GM18868 (cell line): ENCODE measurements around the gene PEX12.
"Not testable (repeated sequence)": the region's sequence is repeated elsewhere in the genome, so short reads cannot be mapped to it uniquely, and the experiment has no call there.

Experiments used
- ATAC-seq: cut with Tn5 transposase; IDR thresholded peaks from one replicate; pipeline ENCODE4 v1.9.1; 2021; ENCODE audit warnings: mild to moderate bottlenecking, moderate library complexity; ENCODE audit not compliant: unreplicated experiment

PEX12 gene

GRCh38 chr17:35578197-35578928 lies at the start of gene PEX12:
Gene PEX12, minus strand, starts transcription at chr17:35578571. Its CDS starts 550 bp downstream, at chr17:35578021.
- peak; percentile 92 for ATAC-seq

GRCh38 chr17:35627417-35627816 lies 49.0 kb upstream of the PEX12 start:
- ATAC-seq, result no peak

DNA sequence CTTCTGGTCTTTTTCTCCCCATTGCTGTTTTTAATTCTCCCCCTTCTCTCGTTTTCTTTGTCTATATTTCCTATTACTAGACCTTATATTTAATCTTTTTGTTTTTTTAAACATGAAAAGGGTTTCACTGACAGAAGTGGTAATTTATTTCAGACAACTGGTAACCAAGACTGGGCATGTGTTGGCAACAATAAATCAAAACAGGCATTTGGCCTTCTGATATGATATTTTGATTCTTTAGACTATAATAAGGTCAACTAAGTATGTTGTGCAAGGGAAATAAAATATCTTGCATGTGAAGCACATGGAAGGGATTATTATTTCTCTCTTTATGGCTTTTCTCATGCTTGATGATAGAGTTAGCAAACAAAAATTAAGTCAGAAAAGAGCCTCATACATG lies 43.4 kb upstream of the PEX12 start:
- no peak for ATAC-seq

DNA sequence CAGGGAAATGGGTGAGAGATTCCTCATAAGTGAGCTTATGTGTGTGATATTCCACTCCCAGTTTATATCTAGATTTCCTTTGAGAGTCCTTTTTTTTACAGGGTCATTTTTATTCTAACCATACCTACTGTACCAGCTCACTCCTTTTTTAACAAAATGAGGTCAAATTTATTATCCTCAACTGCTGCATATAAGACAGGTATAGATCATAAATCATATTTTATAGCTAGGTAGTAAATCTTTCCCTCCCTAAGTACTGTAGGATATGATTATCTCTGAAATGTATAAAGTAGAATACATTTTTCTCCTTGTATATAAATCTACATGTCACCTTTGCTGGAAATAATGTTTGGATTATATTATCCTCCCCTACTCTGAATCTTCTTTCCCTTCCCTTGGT lies 40.3 kb upstream of the PEX12 start:
- no peak for ATAC-seq

DNA sequence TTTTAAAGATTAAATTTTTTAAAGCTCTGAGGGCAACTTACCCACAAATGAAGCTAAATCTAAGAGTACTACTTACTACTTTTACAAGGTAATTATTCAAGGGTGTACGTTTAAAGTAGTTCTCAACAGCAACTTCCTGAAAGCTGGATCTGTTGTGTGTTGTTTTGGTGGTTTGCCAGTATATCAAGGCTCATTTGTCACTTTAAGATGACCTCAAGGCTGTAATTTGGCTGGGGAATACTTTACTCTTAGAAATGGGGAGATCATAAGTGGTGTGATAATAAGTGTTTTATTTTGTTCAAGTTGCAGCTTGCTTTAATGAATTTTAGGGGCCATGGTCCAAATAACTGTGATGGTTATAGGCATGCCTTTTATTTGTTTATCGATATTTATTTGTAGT lies 39.1 kb upstream of the PEX12 start:
- no peak for ATAC-seq

DNA sequence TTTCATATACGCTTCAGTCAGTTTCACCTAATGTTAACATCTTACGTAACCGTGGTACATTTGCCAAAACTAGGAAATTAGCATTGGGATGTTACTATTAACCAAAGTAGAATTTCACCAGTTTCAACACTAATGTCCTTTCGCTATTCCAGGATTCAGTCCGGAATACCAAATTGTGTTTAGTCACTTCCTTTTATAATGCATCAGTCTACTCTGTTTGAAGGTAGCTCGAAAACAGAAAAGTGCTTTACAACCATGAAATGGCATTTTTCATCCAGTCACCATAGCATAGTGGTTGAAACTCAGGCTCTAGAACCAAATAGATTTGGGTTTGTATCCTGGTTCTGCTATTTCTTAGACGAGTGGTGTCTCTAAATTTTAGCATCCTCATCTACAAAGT lies 38.2 kb upstream of the PEX12 start:
- no peak for ATAC-seq

DNA sequence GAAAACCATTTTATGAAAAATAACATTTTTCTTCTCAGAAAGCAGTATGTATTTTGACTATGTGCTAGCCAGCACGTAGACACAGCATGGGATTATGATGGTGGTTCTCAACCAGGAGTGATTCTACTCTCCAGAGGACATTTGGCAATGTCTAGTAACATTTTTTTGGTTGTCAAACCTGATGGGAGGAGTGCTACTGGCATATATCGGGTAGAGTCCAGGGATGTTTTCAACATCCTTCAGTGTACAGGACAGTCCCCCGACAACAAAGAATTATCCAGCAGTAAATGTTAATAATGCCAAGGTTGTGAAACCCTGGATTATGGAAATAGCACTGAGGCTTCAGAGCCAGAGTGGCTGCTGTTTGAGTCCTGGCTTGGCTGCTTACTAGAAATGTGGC lies 36.4 kb upstream of the PEX12 start:
- ATAC-seq, result no peak

GRCh38 chr17:35612924-35613521 lies 34.7 kb upstream of the PEX12 start:
- ATAC-seq, result no peak

DNA sequence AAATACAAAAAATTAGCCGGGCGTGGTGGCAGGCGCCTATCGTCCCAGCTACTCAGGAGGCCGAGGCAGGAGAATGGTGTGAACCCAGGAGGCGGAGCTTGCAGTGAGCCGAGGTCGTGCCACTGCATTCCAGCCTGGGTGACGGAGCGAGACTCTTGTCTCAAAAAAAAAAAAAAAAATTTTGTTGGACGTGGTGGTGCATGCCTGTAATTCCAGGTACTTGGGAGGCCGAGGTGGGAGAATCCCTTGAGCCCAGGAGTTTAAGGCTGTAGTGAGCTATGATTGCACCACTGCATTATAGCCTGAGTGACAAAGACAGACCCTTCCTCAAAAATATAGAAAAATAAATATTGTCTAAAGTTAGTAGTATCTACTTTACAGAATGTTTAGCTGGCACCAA lies 32.4 kb upstream of the PEX12 start:
- ATAC-seq, result not testable (repeated sequence)

- ATAC-seq, result no peak
Measured at GRCh38 chr17:35609831-35610230, 31.5 kb upstream of the PEX12 start.

DNA sequence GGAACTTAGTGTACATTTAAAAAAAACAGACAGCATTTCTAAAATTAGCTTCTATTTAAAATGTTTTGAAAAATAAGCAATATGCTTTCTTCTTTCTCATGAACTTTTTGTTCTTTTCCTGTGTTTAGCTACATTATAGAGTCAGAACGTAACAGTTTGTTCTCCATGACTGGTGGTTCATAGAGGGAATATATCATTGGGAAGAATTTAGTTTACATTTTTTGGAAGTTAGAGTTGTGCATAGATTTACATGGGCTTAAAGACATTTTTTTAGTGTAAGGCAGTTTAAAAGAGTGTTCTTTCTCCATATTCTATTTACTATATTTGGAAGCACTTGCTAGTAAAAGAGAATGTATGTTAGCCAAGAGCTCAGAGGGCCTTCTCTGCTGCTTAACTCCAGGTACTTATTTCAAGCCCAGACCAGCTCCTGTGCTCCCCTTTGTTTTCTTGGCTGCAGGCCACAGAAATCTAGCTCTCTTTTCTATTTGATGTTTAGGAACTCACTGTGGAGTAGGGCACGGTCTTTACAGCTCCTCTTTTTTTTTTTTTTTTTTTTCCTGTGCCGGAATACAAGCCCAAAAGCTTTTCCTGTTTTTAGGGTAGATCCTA lies 29.0 kb upstream of the PEX12 start:
- no peak for ATAC-seq

- no peak for ATAC-seq
Measured at GRCh38 chr17:35605678-35606077, 27.3 kb upstream of the PEX12 start.

DNA sequence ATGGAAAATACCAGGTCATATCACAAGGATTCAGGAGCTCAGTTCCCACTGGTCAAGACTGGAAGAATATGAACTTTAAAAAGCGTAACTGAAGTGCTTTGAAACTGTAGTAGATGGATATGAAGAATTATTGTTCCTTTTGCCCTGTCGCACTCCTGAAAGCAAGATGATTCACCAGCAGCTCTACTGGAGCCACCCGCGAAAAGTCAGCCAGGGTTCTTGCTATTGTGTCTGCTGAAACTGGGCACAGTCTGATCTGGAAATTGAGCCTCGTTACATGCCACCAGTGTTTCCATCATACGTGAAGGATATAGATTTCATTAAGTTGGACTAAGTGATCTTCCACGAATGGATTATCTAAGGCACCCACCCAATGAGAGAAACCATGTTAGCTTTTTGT lies 25.3 kb upstream of the PEX12 start:
- no peak for ATAC-seq

GRCh38 chr17:35597604-35598003 lies 19.2 kb upstream of the PEX12 start:
- no peak for ATAC-seq

GRCh38 chr17:35596530-35597233 lies 18.3 kb upstream of the PEX12 start:
- ATAC-seq, result no peak

- ATAC-seq, result no peak
Measured at GRCh38 chr17:35596072-35596471, 17.7 kb upstream of the PEX12 start.

DNA sequence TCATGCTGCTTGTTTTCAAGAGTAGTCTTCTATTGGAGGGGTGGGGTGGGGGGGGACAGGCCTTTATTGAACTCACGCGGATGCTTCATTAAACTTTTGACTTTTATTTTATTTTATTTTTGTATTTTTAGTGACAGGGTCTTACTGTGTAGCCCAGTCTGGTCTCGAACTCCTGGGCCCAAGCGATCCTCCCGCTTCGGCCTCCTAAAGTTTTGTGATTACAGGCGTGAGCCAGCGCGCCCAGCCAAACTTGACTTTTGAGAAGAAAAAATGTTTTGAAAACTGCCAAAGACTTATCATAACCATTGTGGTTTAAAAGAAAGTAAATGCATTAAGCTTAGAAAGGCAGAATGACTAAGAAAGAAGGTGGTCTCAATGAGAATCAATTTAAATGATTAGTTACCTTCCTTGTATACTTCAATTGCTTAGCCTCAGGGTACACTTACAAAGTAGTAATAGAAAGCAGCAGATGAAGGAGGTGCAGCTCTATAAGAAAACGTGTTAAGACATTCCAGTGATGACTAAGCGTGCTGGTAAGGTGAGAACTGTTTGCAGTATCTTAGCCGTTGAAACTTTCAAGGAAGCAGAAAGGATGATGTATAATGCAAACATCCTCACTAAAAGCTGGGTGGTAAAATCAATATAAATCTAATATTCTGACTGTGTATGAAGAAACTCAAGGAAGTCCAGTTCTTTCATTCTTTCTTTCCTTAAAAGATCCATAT lies 10.0 kb upstream of the PEX12 start:
- no peak for ATAC-seq

DNA sequence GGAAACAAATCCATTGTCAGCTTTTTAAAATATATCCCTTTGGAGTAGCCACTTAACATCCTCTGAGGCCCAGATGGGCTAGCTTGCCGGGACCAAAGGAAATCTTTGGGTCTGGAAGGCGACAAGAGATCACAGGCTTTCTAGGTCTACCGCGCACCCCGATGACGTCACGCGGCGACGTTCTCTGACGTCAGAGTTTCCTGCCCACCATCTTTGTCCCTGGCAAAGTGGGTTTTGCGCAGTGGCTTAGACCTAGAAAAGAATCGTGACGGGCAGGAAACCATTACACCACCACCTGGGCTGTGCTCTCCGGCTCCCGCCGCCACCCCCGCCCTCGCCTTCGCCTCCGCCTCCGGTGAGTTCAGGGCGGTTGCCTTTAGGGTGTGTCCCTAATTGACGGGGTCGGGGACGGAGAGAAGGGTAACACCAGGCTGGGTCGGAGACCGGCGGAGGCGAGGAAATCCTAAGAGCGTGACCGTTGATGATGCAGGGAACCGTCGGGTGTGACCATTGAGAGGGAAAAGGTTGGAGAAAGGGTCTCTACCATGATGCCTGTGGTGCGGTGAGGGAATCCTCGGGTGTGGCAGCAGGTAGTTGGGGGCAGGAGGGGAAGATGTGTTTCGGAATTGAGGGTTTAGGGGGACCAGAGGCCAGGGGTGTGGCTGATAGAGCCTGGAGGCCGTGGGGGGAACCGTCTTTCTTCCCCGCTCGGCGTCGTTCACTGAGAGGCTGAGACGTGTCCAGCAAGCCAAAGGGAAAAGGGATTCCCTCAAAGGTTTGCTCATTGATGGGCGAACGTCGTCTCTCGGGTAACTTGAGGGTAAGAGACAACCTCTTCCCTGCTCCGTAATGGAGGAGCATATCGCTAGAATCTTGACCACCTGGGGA lies 8.9 kb upstream of the PEX12 start, which contains the start of gene AP2B1:
Gene AP2B1, plus strand, starts transcription at position 249 of the 888 bp plus-strand sequence. CDS start 6,709 bp downstream, outside the sequence.
- ATAC-seq, result peak; percentile 70

DNA sequence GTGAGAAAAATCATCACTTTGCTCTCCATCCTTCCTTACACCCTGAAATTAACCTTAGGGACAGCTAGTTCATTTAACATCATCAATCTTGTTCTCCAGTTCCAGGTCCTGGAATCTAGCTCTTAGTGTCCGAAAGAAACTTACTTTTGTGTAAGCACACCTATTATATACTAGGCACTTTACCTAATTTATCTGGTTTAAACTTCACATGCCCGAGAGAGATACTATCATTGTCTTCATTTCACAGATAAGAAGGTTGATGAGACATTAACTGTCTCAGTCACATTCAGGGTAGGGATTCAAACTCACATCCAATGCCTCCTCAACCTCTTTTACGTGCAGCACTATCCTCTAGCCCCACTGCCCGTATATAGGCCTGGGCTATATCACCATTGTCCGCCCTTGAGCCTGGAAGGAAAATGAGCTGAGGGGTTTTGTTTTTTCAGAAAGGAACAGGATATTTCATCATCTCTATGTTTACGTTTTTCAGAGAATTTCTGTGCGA lies 8.2 kb upstream of the PEX12 start:
- ATAC-seq, result no peak

- no peak for ATAC-seq
Measured at GRCh38 chr17:35584061-35584460, 5.7 kb upstream of the PEX12 start.
